GM12872 (cell line): ENCODE data around the gene SLC35F5.

Source experiments
- TF ChIP-seq, protein P1 (sequence below): IDR thresholded peaks from 3 replicates; pipeline ENCODE4 v1.5.1; 2011; ENCODE audit warnings: low read depth, mild to moderate bottlenecking, low read length, moderate library complexity; ENCODE audit not compliant: insufficient read depth

SLC35F5 gene

DNA sequence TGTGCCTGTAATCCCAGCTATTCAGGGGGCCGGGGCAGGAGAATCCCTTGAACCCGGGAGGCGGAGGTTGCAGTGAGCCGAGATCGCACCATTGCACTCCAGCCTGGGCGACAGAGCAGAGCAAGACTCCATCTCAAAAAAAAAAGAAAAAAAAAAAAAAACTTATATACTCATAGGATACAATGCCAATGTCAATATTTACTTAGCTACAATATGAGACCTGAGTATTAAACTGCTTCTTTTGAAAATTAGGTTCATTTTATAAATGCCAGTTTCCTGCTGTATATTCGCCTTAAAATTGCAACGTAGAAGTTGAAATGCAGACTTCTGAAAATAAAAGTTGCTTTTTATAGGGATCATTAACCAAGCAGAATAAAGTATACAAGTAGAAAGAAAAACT lies 2.3 kb downstream of the SLC35F5 start:
- TF ChIP-seq, protein P1, sequence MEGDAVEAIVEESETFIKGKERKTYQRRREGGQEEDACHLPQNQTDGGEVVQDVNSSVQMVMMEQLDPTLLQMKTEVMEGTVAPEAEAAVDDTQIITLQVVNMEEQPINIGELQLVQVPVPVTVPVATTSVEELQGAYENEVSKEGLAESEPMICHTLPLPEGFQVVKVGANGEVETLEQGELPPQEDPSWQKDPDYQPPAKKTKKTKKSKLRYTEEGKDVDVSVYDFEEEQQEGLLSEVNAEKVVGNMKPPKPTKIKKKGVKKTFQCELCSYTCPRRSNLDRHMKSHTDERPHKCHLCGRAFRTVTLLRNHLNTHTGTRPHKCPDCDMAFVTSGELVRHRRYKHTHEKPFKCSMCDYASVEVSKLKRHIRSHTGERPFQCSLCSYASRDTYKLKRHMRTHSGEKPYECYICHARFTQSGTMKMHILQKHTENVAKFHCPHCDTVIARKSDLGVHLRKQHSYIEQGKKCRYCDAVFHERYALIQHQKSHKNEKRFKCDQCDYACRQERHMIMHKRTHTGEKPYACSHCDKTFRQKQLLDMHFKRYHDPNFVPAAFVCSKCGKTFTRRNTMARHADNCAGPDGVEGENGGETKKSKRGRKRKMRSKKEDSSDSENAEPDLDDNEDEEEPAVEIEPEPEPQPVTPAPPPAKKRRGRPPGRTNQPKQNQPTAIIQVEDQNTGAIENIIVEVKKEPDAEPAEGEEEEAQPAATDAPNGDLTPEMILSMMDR = no peak

- TF ChIP-seq, protein P1 = no peak
Measured at GRCh38 chr2:113750385-113750784, 6.1 kb downstream of the SLC35F5 start.

DNA sequence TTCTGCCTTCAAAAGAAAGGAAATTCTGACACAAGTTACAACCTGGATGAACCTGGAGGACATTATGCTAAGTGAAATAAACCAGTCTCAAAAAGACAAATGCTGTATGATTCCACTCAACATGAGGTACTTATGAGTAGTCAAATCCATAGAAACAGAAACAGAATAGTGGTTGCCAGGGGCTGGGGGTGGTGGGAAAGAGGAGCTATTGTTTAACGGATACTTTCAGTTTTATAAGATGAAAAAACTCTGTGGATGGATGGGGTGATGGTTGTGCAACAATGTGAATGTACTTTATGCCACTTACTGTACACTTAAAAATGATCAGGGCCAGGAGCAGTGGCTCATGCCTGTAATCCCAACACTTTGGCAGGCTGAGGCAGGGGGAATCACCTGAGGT lies 15.4 kb downstream of the SLC35F5 start:
- TF ChIP-seq, protein P1 = no peak

DNA sequence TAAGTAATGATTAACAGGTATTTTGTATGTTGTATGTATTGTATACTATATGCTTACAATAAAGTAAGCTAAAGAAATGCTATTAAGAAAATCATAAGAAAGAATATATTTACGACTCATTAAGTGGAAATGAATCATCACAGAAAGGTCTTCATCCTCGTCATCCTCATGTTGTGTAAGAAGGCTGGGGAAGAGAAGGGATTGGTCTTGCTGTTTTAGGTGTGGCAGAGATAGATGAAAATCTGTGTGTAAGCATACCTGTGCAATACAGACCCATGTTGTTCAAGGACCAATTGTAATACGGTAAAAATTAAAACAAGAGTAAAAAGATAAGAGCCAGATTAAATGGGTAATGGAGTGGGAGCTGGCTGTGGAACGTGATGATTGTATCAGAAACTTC lies 16.6 kb downstream of the SLC35F5 start:
- TF ChIP-seq, protein P1 = no peak

- TF ChIP-seq, protein P1 = no peak
Measured at GRCh38 chr2:113734185-113734584, 22.3 kb downstream of the SLC35F5 start.

DNA sequence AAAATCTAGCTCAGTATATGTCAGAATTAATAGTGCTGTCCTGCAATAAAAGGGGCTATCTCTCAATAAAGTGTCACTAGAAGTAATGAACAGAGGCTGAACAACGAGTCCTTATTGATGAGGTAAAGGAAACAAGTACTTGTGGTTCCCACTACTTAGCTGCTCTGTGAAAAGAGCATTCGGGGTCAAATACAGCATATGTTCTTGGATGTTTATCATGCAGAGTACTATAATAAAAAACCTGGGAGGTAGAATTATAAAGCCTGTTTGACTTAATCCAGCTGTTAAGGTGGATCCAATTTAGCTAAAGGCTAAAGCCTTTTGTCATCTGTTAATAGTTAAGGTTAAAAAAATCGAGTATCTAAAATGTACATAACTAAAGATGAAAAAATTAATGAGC lies 32.4 kb downstream of the SLC35F5 start:
- TF ChIP-seq, protein P1 = no peak

- TF ChIP-seq, protein P1 = no peak
Measured at GRCh38 chr2:113723411-113723810, 33.0 kb downstream of the SLC35F5 start.

- TF ChIP-seq, protein P1 = peak; percentile 17; the same call in 1 of the 3 replicates
Measured at GRCh38 chr2:113720167-113720566, 36.3 kb downstream of the SLC35F5 start.
